Measurements from ENCODE around the gene SCAMP1.

SCAMP1 gene

DNA sequence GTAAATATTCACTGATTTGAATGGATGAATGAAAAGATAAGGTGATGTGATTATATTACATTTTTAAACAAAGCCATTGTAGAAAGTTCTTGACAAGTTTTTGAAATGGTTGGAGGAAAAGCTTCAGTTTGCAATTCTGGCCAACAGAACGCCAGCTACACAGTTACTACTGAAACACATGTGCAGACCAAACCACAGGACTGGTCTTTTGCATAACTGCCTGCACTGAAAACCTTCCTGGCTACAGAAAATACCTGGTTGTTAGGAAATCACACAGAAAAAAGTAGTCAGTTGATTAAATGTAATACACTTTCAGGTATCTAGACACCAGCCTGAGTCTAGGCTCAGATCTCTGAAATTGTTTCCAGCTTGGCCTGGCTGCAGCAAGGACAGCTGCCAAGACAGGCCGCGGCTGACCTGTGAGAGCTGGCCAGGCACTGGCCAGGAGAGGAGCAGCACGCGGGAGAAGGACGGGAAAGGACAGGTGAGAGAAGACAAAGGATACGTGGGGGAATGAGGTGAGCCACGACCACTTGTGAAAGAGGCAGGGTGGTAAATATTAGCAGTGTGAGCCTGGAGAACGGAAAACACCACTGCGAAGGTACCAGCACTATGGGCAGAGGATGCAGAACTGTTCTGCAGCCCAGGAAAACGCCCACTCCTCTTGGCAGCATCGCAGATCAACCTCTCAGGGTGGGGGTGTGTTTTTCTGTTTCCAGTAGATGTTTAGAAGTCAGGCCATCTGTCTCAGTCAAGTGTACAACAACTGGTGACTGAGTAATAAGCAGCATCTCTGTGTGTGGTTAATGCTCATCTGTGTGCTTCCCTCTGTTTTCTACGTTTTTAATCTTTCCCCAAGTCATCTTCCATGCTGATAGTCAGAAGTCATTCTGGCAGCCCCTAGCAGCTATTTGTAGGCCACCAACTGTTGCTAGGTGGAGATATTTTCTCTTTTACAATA is 137.4 kb downstream of the SCAMP1 start:
- DNase-seq = no peak

DNA sequence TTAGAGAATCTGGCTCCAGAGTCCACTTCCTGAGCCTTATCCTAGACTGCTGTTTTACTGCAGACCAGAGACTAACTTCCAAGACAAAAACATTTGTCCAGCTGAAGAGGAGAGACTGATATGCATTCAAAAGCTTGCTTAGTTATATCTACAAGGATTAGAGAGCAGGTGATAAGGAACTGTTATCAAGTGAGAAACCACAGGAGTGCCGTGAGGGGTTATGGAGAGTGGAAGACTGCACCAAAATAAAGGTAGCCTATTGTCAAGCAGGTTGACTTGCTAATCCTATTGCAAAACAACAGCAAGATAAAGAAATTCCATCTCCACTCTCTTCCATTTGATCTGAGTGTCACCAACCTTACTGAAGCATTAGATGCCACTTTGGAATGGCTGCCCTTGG is 139.1 kb downstream of the SCAMP1 start:
- DNase-seq = no peak

DNA sequence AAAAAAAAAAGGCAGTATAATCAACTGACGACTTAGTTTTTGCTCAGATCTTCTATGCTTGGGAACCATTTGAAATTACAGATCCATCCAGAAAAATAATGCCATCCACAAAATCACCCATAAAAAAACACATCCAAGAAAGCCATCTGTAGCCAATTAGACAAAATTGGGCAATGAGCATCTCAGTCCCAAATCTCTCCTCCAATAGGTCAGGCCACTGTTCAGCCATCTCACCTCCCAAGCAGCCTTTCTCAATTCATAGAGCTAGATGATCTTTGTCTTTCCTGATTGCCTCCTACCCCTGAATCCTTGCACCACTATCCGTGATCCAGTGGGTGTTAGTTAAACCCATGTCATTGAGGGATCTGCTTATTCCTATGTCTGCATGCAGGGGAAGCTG is 139.6 kb downstream of the SCAMP1 start:
- DNase-seq = no peak

DNA sequence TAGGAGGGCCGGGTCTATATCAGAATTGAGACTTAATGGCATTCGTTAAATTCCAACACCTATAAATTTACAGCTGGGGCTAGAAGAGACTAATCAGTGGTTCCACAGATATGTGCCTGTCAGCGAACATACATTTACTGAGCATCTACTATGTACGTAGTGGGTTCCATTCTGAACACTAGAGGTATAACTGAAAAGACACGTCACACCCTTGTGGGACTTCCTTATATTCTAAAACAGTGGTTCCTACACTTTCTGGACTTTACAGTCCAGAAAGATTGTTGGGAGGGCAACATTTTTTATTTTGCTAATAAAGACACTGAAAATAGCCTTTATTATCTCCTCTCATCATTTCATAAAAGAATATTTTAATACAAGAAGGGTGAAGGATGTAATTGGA is 140.5 kb downstream of the SCAMP1 start:
- no peak for DNase-seq

DNA sequence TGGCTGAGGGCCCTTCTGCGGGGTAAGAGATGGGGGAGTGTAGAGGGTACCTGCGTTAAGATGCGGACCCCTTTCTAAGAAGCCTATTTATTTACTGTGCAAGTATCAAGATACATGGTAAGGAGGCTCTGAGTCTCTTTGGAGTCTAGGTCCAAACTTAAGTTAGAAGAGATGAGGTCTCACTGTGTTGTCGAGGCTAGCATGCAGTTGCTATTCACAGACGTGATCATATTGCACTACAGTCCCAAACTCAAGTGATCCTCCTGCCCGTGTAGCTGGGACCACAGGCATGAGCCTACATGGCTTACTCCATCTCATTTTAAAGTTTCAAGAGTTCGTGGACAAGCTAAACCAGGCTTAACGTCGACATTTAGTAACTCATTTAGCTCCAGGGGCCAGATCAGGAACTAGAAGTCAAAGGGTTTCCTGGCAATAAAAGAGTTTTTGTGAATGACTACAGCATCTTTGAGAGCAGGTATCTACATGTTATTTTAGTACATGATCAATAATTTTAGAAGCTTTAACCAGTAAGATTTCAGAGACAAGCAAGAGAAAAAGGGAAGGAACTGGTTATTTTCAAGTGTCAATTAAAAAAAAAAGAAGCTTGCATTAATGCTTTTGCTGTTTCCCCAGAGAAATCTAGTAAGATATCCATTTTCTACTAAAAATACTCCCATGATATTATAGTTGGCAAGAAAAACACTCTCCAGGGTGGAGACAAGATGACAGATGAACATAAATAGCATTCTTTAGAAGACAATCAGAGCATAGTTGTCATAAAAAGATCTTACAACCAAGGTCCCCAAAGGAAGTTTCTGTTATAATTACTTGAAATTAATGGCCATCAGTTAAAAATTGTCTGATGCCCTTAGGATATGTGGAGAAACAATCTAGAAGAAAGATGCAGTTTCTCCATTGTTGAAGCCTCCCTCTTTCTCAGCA is 141.3 kb downstream of the SCAMP1 start:
- no peak for DNase-seq

DNA sequence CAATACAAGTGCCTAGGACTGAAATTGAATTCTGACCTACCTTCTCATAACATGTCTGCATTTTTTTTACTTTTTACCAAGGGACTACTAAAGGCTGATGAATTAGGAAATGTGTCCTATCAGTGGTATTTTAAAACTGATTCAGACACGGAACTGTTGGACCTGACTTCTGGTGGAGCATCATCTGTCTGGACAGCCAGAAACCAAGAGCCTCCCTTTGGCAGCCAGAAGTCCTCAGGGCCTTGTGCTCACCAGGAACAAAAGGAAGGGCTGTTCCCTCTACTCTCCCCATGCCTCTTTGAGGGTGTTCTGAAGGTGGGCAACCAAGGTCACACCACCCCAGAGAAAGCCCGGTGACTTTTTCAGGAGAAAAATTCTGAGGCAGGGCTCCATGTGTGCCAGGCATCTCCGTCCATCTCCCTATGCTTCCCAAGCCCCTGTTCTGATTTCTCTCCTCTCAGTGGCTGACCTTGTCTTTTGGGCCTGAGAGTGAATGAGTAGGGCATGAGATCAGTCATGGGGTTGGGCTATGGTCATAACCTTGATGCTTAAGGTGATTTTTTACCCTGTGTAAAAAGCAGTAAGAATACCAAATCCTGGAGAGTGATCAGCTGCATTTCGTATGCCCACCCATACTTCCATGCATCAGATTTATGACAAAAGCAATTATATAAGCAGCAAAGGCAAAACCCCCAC is 143.7 kb downstream of the SCAMP1 start:
- DNase-seq = no peak

DNA sequence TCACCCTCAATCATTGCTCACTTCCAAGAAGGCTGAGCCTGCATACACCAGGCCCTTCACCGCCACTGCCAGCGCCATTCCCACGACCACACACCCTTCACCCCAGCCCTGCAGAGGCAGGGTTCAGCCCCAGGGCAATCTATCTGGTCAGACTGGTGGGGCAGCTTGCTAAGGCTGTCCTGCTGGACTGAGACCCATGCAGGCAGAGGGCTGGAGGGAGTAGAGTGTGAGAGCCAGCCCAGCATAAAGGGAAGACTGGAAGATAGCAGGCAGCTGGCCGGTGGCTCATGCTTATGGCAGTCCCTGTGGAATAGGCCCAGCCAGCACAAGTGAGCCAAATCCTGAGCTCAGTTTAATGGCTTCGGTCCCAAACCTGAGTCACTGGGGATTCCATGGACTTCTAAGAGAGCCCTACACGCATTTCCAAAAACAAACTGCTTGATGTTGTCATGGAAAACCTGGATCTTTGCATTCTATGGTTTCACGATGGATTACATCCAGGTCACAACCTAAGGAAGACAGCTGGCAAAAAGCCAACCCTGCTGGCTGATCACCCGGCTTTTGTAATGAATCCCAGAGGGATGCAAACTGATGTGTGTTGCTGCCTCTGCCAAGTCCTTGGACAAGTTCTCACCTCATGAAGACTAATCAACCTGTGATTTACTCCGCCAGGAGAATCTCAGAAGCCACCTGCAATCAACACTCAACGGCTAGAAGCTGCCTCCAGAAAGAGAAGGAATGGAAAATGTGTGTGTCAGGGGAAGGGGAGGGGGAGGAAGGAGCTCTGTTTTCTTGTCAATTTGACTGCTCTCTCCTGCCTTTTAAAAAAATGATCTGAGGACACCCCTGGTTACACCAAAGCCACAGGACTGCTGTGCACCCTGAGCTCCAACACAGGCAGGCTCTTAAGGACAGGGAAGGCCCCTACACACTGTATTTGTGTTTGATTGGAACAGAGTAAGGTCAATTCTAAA is 144.6 kb downstream of the SCAMP1 start:
- DNase-seq = peak; percentile 91

DNA sequence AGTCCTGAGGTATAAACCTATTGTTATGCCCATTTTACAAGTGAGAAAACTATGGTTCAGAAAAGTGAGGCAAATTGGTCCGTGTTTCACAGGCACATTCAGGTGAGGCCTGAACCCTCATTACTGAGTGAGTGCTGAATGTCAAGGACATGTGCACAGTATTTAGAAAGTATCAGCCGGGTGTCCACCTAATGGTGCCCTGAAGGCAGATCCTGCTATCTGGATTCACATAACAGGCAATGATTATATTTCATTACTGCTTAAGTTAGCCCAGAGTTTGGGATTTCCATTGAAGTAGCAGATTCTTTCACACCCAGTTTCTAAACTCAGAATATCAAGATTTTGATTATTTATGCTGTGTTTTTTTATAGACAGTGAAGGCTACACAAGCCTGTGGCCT is 145.4 kb downstream of the SCAMP1 start:
- DNase-seq = no peak

DNA sequence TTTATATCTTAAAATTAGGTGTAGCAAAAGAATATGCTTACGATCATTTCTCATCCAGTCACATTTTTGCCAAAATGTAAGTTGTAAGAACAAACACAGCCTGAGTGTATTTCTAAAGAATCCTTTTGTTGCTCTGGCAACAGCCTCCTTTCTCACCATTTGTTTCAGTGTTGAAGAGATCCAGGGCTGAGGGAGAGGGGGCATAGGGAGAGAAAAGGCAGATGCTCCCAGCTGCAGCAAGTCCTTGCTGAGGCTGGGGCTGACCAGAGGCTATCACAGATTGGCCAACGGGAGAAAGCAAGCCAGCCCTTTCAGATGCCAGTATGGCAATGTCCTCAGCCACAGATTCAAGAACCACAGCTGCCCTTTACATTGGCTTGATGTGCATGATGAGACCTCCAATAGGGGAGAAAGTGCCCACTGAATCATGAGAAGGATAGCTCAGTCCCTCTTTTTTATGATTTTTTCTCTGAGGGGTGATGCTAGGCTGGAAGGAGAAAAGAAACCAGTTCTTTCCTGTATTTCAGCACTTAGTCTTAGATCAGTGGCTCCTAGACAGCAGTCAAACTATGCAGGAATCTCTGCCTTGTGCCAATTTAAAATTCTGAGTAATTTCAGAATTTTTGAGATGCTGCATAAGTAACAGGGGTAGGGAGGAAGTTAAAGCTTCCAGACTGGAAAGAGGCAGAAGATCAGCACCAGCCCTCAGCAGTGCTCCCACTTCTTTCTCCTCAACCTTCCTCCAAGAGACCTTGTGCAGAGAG is 146.0 kb downstream of the SCAMP1 start:
- DNase-seq = peak; percentile 54

DNA sequence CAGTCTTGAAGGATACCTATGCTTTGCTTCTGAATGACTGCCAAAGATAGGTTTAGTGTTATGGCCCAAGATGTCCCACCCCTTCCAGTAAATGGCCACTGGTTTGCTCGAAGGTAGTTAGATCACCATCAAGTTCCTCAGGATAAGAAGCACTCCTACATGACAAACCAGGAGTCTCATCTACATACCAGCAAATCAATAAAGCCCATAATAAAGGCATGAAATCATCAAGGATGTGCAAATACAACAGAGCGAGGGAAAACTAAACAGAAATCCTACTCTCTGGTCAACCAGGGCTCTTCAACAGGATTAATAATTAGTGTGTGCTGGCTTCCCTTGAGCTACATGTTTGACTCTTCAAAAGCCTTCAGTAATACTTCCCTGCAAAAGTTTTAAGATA is 147.1 kb downstream of the SCAMP1 start:
- DNase-seq = no peak

DNA sequence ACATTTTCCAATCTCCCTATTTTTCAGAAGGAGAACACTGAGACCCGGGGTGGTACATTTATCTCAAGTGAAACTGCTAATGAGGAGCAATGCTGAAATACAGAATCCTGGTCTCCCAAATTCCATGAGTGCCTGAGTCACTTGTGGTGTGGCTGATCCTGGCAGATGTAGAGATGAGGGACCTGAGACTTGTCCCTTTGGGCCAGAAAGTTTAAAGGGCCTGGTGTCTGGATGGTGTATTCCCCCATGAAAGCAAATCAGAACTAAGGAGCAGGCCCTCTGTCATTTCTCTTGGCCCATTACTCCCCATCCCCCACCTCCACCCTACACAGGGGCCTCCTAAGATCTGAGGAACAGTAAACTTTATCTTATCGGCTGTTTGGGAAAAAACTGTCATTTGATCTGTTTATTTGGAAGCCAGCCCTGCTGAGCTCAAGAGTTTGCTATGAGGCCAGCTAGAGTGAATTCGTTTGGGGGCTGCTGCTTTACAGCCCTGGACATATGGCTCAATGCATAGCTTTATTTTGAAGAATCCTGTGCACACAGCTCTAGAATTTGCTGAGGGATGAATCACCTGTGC is 147.9 kb downstream of the SCAMP1 start:
- no peak for DNase-seq

DNA sequence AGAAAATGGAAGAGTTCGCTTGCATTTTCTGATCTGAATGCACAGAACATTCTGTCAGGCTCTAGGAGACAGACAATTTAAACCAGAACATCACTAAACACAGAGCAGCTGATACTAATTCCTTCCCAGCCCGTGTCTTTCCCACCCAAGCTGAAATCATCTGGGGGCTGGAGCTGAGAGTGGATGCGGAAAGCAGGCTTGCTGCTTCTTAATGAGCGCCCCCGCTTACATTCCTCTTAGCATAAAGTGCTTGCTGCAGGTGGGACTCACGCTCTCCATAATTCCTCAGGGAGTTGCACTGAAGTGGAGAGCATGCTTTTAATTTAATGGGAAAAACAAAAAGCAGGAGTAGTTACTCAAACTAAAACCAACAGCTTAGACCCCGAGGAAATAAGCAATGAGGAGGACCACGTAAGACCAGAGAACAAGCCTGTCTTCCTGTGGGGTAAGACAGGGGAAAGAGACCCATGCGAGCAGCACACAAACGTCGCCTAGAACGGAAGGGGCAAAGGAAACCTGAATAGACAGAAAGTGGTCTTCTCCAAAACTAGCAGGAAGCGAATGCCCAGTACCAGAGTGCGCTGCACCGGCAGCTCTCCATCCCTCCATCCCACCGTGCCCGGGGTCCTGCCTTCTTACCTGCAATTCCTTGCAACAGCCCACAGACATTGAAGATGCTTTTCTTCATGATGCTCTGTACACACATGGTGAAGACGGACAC is 148.9 kb downstream of the SCAMP1 start:
- peak; percentile 75 for DNase-seq

DNA sequence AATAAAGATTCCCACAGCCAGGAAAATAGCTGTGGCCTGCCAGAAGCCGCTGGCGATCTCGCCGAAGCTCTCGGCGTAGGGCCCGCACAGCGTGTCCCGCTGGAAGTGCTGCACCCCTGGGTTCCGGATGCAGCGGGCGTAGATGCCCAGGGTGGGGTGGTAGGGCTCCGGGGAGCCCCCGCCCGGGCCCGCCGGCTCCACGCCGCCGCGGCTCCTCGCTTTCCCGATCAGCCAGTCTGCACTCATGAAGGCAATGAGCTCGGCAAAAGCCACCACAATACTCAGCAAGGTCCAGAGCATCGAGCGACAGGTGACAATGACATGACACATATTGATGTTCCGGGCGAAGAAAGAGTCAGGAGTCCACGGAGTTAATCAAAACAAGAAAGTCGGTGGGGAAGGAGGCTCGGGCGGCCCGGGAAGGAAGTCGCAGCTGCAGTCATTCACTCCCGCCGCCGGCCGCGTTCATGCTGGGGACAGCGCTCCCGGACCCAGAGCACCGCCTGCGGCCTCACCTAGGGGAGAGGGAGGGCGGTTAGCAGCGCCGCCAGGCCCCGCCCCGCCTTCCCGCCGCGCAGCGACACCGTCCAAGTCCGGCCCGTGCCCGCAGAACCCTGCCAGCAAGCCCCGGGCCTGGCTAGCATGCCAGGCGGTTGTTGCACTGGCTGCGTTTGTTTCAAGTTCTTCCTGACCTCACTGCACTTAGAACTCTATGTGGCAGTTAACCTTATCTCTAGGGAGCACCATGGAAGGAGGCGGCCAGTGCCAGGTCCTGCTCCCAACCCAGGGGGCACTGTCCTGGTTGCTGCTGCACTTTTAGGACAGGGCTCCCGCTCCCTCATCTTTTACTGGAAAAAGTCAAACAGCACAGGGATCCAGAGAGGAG is 149.7 kb downstream of the SCAMP1 start:
- DNase-seq = peak; percentile 69

DNA sequence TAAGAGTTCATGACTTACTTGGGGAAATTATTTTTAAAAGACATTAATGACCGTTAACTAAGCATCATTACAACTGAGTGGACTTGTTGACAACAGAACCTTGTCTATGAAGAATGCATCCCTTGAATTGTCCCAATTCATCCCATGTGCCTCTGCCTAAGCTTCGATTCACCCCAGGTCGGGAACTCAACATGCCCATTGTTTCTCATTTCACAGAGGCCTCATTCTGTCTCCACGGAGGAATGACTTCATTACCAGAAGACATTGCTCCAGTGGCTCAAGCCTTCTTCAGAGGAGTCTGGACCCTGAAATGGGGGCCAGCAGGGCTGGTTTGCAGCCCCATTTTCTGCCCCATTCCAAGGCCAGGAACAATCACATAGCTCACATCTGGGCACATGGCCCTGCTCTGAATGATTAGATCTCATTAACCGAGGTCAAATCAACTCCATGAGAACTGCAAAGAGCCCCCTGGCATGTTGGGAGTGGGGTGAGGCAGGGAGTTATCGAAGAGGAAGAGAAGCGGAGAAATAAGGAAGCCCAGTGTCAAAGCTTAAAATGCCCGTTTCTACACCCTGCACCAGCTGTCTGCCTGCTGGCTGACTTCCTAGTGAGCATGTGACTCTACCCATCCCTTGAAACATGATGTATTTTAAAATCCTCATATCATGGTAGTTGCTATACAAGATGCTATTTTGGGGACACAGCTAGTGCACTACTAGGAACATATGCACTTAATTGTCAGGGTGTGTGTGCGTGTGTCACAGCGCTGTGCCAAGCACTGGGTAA is 150.9 kb downstream of the SCAMP1 start:
- peak; percentile 50 for DNase-seq

DNA sequence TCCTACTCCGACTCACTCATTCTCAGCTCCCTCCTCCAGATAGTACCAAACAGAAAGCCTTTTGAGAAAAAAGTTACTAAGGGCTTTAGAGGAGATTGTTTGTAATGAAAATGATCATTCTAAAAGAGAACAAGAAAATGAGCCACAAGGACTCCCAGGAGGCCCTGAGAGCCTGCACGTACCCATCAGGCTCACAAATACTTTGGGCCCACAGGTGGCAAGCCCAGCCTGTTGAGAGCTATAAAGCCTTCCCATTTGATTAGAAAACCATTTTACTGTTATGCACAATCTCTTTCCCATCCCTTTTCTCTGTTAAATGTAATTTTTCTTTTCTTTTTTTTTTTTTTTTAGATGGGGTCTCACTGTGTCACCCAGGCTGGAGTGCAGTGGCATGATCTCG is 152.0 kb downstream of the SCAMP1 start:
- DNase-seq = no peak

DNA sequence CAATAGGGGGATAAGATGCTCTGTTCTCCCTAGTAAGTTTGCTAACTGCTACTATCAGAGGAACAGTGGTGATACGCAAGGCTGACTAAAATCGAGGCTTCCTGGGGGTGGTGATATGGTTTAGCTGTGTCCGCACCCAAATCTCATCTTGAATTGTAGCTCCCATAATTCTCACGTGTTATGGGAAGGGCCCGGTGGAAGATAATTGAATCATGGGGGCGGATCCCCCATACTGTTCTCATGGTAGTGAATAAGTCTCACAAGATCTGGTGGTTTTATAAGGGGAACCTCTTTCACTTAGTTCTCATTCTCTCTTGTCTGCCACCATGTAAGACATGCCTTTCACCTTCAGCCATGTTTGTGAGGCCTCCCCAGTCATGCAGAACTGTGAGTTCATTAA is 153.0 kb downstream of the SCAMP1 start:
- DNase-seq = no peak

DNA sequence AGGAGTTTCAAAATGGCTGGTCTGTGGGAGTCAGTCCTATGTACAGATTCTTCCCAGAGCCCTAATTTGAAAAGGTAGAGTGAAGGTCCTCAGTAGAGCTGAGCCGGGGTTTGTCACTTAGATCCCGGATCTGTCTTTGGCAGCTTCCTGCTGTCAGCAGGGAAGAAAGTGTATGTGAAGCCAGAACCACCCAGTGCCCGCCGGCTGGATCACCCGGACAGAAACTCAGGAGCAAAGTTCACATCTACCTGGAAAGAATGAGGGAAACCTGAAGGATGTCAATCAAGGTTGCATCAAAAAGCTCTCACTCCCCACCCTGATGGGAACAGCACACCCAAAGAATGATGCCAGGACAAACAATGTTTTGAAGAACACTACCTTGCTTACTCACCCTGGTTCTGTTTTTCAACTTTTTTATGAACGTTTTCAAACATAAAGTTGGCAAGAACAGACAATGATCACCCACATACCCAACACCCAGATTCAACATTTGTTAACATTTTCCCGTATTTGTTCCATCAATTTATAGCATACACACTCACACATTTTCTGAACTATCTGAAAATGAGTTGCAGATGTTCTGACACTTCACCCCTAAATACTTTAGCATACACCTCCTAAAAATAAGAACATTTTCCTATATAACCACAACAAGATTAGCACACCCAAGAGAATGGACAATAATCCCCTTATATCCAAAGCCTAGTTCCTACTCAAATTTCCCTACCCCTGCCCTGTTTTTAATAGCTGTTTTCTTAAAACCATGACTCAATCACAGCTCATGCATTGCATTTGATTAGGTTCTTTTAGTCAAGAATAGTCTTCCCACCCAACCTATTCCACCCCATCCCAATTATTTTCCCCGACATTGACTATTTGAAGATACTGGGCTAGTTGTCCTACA is 154.3 kb downstream of the SCAMP1 start:
- DNase-seq = no peak
